ENCODE results near the gene KRTAP4-1.

DNA sequence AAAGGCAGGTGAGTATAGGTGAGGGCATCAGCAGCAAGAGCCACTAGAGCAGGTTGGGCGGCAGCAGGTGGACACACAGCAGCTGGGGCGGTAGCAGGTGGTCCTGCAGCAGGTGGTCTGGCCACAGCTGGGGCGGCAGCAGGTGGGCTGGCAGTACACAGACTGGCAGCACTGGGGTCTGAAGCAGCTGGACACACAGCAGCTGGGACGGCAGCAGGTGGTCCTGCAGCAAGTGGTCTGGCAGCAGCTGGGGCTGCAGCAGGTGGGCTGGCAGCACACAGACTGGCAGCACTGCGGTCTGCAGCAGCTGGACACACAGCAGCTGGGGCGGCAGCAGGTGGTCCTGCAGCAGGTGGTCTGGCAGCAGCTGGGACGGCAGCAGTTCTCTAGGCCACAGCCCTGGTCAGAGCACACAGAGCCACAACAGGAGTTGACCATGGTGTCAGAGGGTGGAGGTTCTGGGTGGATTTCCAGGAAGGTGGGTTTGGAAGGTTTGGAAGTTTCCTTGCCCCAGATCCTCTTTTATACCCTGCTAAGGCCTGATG lies 6.9 kb downstream of the KRTAP4-1 start, which contains the start of gene KRTAP4-2:
- TF ChIP-seq, protein P1, sequence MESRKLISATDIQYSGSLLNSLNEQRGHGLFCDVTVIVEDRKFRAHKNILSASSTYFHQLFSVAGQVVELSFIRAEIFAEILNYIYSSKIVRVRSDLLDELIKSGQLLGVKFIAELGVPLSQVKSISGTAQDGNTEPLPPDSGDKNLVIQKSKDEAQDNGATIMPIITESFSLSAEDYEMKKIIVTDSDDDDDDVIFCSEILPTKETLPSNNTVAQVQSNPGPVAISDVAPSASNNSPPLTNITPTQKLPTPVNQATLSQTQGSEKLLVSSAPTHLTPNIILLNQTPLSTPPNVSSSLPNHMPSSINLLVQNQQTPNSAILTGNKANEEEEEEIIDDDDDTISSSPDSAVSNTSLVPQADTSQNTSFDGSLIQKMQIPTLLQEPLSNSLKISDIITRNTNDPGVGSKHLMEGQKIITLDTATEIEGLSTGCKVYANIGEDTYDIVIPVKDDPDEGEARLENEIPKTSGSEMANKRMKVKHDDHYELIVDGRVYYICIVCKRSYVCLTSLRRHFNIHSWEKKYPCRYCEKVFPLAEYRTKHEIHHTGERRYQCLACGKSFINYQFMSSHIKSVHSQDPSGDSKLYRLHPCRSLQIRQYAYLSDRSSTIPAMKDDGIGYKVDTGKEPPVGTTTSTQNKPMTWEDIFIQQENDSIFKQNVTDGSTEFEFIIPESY (IDR thresholded peaks at IDR 0.05) = no peak
- TF ChIP-seq, protein P2, sequence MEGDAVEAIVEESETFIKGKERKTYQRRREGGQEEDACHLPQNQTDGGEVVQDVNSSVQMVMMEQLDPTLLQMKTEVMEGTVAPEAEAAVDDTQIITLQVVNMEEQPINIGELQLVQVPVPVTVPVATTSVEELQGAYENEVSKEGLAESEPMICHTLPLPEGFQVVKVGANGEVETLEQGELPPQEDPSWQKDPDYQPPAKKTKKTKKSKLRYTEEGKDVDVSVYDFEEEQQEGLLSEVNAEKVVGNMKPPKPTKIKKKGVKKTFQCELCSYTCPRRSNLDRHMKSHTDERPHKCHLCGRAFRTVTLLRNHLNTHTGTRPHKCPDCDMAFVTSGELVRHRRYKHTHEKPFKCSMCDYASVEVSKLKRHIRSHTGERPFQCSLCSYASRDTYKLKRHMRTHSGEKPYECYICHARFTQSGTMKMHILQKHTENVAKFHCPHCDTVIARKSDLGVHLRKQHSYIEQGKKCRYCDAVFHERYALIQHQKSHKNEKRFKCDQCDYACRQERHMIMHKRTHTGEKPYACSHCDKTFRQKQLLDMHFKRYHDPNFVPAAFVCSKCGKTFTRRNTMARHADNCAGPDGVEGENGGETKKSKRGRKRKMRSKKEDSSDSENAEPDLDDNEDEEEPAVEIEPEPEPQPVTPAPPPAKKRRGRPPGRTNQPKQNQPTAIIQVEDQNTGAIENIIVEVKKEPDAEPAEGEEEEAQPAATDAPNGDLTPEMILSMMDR (IDR thresholded peaks at IDR 0.05; ENCODE audit: low read depth, low read length, missing input control) = no peak
- TF ChIP-seq GABPA (IDR thresholded peaks at IDR 0.05 in 1 of 2, conservative IDR thresholded peaks at IDR 0.05 in 1 of 2) (no peak), EGR1 (IDR thresholded peaks at IDR 0.05; ENCODE audit: low read depth in 2 of 2) (no peak), JUND (IDR thresholded peaks at IDR 0.05) (no peak), YY1 (IDR thresholded peaks at IDR 0.05) (no peak)
- TF ChIP-seq, protein P3, sequence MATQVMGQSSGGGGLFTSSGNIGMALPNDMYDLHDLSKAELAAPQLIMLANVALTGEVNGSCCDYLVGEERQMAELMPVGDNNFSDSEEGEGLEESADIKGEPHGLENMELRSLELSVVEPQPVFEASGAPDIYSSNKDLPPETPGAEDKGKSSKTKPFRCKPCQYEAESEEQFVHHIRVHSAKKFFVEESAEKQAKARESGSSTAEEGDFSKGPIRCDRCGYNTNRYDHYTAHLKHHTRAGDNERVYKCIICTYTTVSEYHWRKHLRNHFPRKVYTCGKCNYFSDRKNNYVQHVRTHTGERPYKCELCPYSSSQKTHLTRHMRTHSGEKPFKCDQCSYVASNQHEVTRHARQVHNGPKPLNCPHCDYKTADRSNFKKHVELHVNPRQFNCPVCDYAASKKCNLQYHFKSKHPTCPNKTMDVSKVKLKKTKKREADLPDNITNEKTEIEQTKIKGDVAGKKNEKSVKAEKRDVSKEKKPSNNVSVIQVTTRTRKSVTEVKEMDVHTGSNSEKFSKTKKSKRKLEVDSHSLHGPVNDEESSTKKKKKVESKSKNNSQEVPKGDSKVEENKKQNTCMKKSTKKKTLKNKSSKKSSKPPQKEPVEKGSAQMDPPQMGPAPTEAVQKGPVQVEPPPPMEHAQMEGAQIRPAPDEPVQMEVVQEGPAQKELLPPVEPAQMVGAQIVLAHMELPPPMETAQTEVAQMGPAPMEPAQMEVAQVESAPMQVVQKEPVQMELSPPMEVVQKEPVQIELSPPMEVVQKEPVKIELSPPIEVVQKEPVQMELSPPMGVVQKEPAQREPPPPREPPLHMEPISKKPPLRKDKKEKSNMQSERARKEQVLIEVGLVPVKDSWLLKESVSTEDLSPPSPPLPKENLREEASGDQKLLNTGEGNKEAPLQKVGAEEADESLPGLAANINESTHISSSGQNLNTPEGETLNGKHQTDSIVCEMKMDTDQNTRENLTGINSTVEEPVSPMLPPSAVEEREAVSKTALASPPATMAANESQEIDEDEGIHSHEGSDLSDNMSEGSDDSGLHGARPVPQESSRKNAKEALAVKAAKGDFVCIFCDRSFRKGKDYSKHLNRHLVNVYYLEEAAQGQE (IDR thresholded peaks at IDR 0.05) = no peak
